Measurements from ENCODE around the gene SERPINA5.

The SERPINA5 gene

GRCh38 chr14:94588311-94588710, 7.1 kb downstream of the SERPINA5 start:
- TF ChIP-seq CTCF (IDR thresholded peaks at IDR 0.05; ENCODE audit: low read depth, low read length) = no peak
- no peak for TF ChIP-seq EZH2phosphoT487 (IDR thresholded peaks at IDR 0.05; ENCODE audit: low read depth)
- no peak overlapping the region for H3K4me3 ChIP-seq (ENCODE audit: low read length)
- H4K20me1 ChIP-seq (ENCODE audit: insufficient read depth, low read length) = no peaks in the 10 kb centered on the region
- H3K4me1 ChIP-seq (ENCODE audit: low read length) = no peaks in the 10 kb centered on the region
- no peaks in the 10 kb centered on the region for H3K36me3 ChIP-seq (replicated peaks; ENCODE audit: low read depth, low read length)
- H3K9ac ChIP-seq (ENCODE audit: low read length) = no peak overlapping the region
- H3K27ac ChIP-seq (ENCODE audit: low read length) = no peak overlapping the region
- peaks cover 16% of the 10 kb centered on the region; the same call in 1 of the 2 replicates for H3K27me3 ChIP-seq (ENCODE audit: low read depth, low read length)
- no peaks in the 10 kb centered on the region for H3K79me2 ChIP-seq (ENCODE audit: low read length)
- H2AFZ ChIP-seq (ENCODE audit: low read depth, low read length) = no peak overlapping the region
- H3K4me2 ChIP-seq (ENCODE audit: low read length) = no peak overlapping the region
- no peaks in the 10 kb centered on the region for H3K9me3 ChIP-seq (ENCODE audit: insufficient read depth, low read length)

- no peak overlapping the region for H3K9ac ChIP-seq (ENCODE audit: low read length)
- no peaks in the 10 kb centered on the region for H3K79me2 ChIP-seq (ENCODE audit: low read length)
- no peaks in the 10 kb centered on the region for H3K4me1 ChIP-seq (ENCODE audit: low read length)
- H3K9me3 ChIP-seq (ENCODE audit: insufficient read depth, low read length) = no peaks in the 10 kb centered on the region
- no peaks in the 10 kb centered on the region for H3K36me3 ChIP-seq (replicated peaks; ENCODE audit: low read depth, low read length)
- no peak overlapping the region for H3K4me3 ChIP-seq (ENCODE audit: low read length)
- H4K20me1 ChIP-seq (ENCODE audit: insufficient read depth, low read length) = no peaks in the 10 kb centered on the region
- H2AFZ ChIP-seq (ENCODE audit: low read depth, low read length) = no peak overlapping the region
- no peak overlapping the region for H3K27ac ChIP-seq (ENCODE audit: low read length)
- H3K4me2 ChIP-seq (ENCODE audit: low read length) = no peak overlapping the region
- peaks cover 16% of the 10 kb centered on the region; the same call in 1 of the 2 replicates for H3K27me3 ChIP-seq (ENCODE audit: low read depth, low read length)
- TF ChIP-seq CTCF (IDR thresholded peaks at IDR 0.05; ENCODE audit: low read depth, low read length) = no peak
Measured at GRCh38 chr14:94591073-94591472, 9.8 kb downstream of the SERPINA5 start.

- Histone ChIP-seq H3K4me1 (ENCODE audit: low read length) (no peaks in the 10 kb centered on the region), H2AFZ (ENCODE audit: low read depth, low read length) (no peak overlapping the region), H3K4me2 (ENCODE audit: low read length) (no peak overlapping the region), H3K9me3 (ENCODE audit: insufficient read depth, low read length) (no peaks in the 10 kb centered on the region), H4K20me1 (ENCODE audit: insufficient read depth, low read length) (no peaks in the 10 kb centered on the region), H3K27me3 (ENCODE audit: low read depth, low read length) (peaks cover 16% of the 10 kb centered on the region; the same call in 1 of the 2 replicates), H3K27ac (ENCODE audit: low read length) (no peak overlapping the region), H3K9ac (ENCODE audit: low read length) (no peak overlapping the region), H3K36me3 (replicated peaks; ENCODE audit: low read depth, low read length) (no peaks in the 10 kb centered on the region), H3K4me3 (ENCODE audit: low read length) (no peak overlapping the region), H3K79me2 (ENCODE audit: low read length) (no peaks in the 10 kb centered on the region)
- TF ChIP-seq EZH2phosphoT487 (IDR thresholded peaks at IDR 0.05; ENCODE audit: low read depth) (no peak), CTCF (IDR thresholded peaks at IDR 0.05; ENCODE audit: low read depth, low read length) (no peak)
Measured at GRCh38 chr14:94591871-94592270, 10.6 kb downstream of the SERPINA5 start.

GRCh38 chr14:94592457-94592856, 11.2 kb downstream of the SERPINA5 start:
- Histone ChIP-seq H3K27me3 (ENCODE audit: low read depth, low read length) (peaks cover 15% of the 10 kb centered on the region; the same call in 1 of the 2 replicates), H3K9ac (ENCODE audit: low read length) (no peak overlapping the region), H3K36me3 (replicated peaks; ENCODE audit: low read depth, low read length) (no peaks in the 10 kb centered on the region), H3K4me2 (ENCODE audit: low read length) (no peak overlapping the region), H3K4me1 (ENCODE audit: low read length) (no peaks in the 10 kb centered on the region), H4K20me1 (ENCODE audit: insufficient read depth, low read length) (no peaks in the 10 kb centered on the region), H3K79me2 (ENCODE audit: low read length) (no peaks in the 10 kb centered on the region), H3K4me3 (ENCODE audit: low read length) (no peak overlapping the region), H3K27ac (ENCODE audit: low read length) (no peak overlapping the region), H2AFZ (ENCODE audit: low read depth, low read length) (no peak overlapping the region), H3K9me3 (ENCODE audit: insufficient read depth, low read length) (no peaks in the 10 kb centered on the region)
- no peak for TF ChIP-seq CTCF (IDR thresholded peaks at IDR 0.05; ENCODE audit: low read depth, low read length)
